Stimulated activated CD8-positive, alpha-beta memory T cell treated with anti-CD3 and anti-CD28 coated beads, Interleukin-7, amount 100 ng/mL, for 24 hours (primary cell): ENCODE results near the gene SMCR8.
A peak's percentile ranks its signal among the peaks of the same experiment; 100 is the strongest.
"Not testable (repeated sequence)": the region's sequence is repeated elsewhere in the genome, so short reads cannot be mapped to it uniquely, and the experiment has no call there.

Experiments used
- DNase-seq: peaks from one replicate; pipeline ENCODE4 v3.0.0-alpha.2; 2020; ENCODE audit warnings: low read depth

Gene SMCR8, protein sequence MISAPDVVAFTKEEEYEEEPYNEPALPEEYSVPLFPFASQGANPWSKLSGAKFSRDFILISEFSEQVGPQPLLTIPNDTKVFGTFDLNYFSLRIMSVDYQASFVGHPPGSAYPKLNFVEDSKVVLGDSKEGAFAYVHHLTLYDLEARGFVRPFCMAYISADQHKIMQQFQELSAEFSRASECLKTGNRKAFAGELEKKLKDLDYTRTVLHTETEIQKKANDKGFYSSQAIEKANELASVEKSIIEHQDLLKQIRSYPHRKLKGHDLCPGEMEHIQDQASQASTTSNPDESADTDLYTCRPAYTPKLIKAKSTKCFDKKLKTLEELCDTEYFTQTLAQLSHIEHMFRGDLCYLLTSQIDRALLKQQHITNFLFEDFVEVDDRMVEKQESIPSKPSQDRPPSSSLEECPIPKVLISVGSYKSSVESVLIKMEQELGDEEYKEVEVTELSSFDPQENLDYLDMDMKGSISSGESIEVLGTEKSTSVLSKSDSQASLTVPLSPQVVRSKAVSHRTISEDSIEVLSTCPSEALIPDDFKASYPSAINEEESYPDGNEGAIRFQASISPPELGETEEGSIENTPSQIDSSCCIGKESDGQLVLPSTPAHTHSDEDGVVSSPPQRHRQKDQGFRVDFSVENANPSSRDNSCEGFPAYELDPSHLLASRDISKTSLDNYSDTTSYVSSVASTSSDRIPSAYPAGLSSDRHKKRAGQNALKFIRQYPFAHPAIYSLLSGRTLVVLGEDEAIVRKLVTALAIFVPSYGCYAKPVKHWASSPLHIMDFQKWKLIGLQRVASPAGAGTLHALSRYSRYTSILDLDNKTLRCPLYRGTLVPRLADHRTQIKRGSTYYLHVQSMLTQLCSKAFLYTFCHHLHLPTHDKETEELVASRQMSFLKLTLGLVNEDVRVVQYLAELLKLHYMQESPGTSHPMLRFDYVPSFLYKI

DNA sequence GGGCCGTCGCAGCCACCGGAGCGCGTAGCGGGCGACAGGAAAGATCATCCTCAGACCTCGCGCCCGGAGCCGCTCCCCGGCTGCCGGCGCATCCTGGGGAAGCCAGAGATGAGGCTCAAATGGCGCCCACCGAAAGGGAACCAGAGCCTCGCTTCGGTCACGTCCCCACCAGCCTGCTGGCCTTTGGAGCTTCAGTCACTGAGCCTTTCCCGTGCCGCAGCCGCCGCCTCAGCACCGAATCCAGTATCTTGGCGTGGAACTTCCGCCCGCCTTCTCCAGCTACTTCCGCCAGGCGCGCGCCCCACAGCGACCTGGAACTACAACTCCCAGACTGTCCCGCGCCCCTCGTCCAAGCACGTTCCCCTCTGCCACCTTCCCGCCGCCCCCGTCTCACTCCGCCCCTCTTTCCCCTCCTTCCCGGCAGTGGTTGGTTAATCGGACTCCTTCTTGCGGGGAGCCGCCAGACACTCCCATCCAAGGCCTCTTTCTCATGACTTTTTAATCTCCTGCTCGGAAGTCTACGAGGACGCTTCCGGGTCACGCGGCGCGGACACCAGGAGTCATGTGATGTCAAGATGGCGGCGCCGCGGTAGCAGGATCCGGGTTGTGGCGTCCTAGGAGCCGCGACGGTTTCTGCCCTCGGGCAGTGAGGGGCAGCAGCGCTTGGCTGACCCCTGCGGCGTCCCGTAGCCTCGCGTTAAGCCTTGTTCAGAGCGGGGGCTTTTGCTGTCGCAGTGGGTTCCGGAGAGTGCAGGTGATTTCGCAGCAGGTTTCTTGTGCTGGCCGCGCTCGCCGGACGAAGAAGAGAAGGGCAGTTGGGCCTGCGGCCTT, at the start of gene SMCR8, which contains the start of gene TOP3A:
Gene SMCR8 (plus strand): TSS at position 563 of the 831 bp plus-strand sequence. CDS start 497 bp downstream, outside the sequence.
Gene TOP3A (minus strand): TSS at position 264 of the 831 bp plus-strand sequence. CDS start 216 bp downstream, at position 48.
- DNase-seq: peak; percentile 97

DNA sequence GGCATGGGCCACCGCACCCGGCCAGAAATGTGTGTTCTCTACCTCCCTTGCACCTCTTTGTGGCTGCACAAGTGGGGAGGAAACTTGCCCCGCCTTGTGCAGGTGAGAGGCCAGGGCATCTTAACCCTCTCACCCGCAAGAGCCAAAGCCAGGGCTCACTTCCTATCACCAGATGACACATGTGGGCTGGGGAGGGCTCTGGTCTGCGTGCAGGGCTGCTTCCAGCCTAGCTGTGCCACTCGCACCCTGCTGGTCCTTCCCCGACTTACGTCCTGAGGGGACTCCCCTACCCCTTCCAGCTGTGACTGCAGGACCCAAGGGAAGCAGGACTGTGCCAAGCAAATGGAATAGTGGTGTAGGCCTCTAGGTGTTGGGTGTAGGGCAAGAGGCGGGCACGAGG, 47.7 kb upstream of the SMCR8 start:
- no peak for DNase-seq

DNA sequence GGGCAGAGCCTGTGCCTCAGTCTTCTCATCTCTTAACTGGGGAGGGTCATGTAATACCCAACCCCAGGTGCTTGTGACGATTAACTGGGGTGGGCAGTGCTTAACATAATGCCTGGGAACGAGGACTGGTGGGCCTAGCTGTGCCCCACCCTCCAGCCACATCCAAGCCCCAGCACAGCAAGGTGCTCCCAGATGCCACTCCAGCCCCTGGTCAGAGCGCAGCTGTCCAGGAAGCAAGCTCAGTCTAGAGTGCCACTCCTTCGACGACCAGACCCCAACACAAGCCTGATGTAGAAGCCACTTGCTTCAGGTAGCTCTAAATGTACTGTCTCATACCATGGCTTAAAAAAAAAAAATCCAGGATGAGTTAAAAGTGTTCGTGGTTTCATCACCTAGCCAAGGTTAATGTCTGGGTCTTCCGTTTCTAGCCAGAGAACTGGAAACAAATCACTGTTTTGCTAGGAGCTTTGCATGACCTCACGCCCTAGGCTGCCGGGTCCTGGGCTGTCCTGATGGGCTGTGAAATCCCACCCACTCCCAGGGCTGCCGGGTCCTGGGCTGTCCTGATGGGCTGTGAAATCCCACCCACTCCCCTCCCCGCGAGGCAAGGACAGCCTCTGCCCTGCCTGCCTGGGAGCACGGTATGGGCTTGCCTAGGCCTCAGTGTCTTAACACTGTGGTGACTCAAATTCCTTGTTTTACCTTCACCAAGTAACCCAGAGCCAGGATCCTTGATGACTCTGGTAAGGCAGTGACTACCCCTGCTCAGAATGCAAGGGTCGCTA, 47.0 kb upstream of the SMCR8 start:
- no peak for DNase-seq

DNA sequence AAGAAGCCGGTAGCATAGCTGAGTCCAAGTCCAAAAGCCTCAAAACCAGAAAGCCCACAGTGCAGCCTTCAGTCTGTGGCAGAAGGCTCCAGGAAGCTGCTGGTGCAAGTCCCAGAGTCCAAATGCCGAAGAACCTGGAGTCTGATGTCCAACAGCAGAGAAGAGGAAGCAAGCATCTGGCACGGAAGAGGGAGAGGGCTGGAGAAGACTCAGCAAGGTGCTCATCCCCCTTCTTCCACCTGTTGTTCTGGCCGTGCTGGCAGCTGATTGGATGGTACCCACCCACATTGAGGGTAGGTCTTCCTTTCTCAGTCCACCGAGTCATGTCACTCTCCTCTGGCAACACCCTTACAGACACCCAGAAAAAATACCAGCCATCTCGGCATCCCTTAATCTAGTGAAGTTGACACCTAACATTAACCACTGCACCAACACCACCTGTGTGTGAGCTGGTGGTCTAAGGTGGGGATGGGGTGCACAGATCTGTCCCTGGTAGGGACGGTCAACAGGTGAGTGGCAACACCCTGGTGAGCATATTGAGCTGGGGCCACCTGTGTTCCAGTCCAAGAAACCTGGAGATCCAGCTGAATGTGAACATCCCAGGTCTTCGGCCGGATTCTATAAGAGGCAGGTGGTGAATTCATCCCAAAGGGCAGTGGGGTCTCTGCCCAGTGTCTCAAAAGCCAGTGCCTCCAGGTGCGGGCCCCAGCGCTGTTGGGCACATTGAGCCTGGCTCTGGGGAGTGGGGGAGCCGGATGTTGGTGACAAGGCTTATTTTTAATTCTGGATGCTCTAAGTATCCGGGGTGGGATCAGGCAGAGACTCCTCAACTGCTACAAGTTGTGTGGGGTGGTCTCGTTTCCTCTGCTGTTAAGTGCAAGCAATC, 44.8 kb upstream of the SMCR8 start:
- no peak for DNase-seq

GRCh38 chr17:18277076-18277475, 38.0 kb upstream of the SMCR8 start:
- no peak for DNase-seq

GRCh38 chr17:18278867-18279266, 36.2 kb upstream of the SMCR8 start:
- no peak for DNase-seq

DNA sequence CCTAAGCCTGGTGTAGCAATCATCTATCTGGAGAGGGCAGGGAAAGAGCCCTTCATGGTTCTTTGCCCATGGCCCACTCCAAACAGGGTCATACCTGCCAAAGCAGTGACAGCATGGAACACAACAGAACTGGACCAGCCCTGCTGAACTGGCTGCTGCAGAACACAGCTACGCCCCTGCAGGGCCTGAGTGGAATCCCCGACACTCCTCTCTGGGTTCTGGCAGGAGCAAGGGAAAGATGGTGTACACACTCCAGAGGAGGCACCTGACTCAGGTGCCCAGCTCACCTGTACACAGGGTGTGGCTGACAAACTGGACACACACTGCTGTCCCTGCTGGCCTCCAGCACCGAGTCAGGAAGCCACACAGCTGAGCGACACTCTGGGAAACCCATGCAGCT, 34.8 kb upstream of the SMCR8 start:
- no peak for DNase-seq

GRCh38 chr17:18280766-18281371, 34.2 kb upstream of the SMCR8 start:
- no peak for DNase-seq

DNA sequence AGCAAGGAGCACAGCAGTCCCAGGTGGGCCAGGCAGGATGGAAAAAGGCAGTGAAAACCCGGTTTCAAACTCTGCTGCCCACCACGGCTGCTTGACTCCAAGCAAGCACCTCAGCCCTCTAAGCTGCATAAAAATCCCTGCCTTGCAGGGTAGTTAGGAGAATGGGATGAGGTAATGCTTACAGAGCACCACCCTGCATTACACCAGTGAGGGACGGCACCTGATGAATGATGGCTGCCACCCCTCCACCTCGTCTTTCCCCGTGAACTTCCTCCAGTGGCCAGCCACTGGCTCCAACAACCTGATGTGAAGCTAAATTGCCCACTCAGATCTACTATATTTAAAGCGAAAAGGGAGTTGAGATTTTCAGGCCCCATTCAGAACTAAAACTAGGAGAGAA, 33.3 kb upstream of the SMCR8 start:
- DNase-seq: no peak

DNA sequence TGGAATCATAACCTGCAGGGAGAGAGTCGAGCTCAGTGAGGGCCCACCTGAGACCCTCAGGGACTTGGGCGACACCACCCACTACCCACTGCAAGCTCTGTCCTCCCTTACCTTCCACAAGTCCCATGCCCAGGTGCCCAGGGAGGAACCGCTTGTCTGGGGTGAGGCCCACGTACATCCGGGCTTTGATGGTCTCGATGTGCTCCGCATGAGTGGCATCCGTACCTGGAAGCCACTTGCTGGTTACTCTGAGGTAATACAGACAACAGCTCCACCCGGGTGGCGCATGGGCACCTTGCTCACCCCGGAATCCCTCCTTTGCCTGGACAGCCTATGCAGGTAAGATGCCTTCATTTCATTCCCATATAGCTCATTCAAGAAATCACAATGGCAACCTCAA, 29.8 kb upstream of the SMCR8 start:
- no peak for DNase-seq

DNA sequence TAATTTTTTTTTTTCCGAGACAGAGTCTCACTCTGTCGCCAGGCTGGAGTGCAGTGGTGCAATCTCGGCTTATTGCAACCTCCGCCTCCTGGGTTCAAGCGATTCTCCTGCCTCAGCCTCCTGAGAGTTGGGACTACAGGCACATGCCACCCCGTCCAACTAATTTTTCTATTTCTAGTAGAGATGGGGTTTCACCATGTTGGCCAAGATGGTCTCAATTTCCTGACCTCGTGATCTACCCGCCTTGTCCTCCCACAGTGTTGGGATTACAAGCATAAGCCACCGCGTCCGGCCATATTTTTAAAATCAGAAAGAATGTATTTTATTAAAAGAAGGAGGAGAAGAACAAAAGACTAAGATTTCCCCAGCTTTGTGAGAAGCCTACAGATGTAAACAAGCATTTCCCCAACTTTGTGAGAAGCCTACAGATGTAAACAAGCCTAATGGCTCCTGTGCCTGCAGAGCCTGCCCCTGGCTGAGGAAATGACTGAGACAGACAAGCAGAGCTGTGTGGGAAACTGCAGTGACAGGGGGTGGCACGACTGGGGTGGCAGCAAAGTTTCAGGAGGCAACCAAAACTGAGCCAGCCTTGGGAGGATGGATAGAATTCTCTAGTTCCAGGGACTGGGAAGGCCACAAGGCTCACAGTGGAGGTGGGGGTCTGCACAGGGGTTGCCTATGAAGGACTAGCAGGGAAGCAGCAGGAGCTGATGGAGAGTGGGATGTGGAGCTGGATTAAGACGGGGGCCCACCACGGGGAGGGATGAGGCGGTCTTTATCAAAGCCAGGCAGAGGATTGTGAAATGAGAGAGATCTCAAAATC, 23.2 kb upstream of the SMCR8 start:
- DNase-seq: no peak

GRCh38 chr17:18298061-18298460, 17.0 kb upstream of the SMCR8 start:
- DNase-seq: not testable (repeated sequence)

- DNase-seq: no peak
These were observed 14.2 kb upstream of the SMCR8 start for GRCh38 chr17:18300725-18301480.

- DNase-seq: not testable (repeated sequence)
These were observed 11.9 kb upstream of the SMCR8 start for GRCh38 chr17:18303206-18303605.

DNA sequence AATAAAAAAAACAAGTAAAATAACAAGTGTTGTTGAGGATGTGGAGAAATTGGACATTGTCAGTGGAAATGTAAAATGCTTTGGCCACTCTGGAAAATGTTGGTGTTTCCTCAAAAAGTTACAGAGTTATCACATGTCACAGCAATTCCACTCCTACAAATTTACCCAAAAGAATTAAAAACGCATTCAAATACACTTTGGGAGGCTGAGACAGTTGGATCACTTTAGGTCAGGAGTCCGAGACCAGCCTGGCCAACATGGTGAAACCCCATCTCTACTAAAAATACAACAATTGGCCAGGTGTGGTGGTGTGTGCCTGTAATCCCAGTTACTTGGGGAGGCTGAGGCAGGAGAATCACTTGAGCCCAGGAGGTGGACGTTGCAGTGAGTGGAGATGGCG, 5.9 kb upstream of the SMCR8 start:
- no peak for DNase-seq

DNA sequence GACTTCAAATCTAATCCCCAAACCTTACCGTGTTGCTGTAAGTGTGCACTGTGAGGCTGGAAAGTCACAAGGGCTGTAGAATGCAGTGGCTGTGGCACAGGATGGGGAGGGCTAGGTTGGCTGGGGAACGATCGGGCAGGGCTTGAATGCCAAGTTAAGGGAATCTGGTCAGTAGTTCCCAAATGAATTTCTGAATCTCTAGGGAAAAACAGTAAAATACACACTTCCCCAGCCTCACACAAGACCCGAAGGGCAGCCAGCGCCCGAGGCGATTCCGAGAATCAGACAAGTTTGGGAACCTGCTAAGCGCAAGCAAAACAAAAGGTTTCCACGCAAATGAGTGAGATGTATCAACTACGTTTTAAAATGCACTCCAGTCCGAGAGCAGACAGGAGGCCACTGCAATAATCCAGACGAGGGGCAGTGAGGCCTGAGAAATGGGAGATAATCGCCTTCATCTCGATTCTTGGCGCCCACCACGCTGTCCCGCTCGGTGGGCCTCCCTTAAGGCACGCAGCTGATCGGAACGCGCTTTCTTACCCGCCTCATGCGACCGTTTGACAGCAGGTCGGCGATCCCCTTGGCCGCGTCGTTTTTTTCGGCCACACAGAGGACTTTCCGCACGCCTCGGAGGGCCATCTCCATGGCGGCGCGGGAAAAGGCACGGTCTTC, 898 bp upstream of the SMCR8 start:
- DNase-seq: no peak

DNA sequence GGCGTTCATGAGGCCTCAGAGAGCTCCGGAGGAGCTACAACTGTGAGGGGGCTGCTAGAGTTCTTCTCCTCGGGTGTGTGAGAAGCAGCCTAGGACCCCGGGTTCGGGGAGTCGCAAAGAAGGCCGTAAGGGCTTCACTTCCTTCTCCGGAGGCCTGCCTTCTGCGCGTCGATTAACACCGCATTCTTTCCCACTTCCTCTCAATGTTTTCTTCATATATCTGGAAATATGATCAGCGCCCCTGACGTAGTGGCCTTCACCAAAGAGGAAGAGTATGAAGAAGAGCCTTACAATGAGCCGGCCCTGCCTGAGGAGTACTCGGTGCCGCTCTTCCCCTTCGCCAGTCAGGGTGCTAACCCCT, 449 bp downstream of the SMCR8 start:
- no peak for DNase-seq

GRCh38 chr17:18315961-18316360, 868 bp downstream of the SMCR8 start:
- no peak for DNase-seq
